Transverse colon (tissue), 4 donors: ENCODE data around the gene MPPED1. TPM values are rescaled to one million over a fixed set of nuclear protein-coding genes. Genes with fewer than 3 reads are reported as not detected.

Experiments used
- DNase-seq: peaks from one replicate; pipeline ENCODE4 v3.0.0-alpha.2; 2019
- H3K27ac ChIP-seq, 4 donors: fragments of 200-600 bp; sonication (generic); 2 replicates each; pipeline ENCODE4 v1.5.1; 2016 to 2018; ENCODE audit warnings: inconsistent platforms in 4 of 4
- H3K27me3 ChIP-seq: fragments of 200-600 bp; sonication (generic); 2 replicates; pipeline ENCODE4 v1.5.1; 2017; ENCODE audit warnings: inconsistent platforms
- H3K36me3 ChIP-seq, 4 donors: fragments of 200-600 bp; sonication (generic); 2 replicates each; pipeline ENCODE4 v1.5.1; 2017 to 2019; ENCODE audit warnings: inconsistent platforms in 4 of 4
- H3K4me1 ChIP-seq, 4 donors: fragments of 200-600 bp; sonication (generic); 2 replicates each; pipeline ENCODE4 v1.5.1; 2017 to 2020; ENCODE audit warnings: inconsistent platforms in 4 of 4
- H3K4me3 ChIP-seq, 4 donors: fragments of 200-600 bp; sonication (generic); 1 replicate in 1 of 4; 2 replicates in 3 of 4; pipeline versions ENCODE4 v1.5.1 to v1.6.1; 2017 to 2019; ENCODE audit warnings: inconsistent platforms in 4 of 4
- H3K9me3 ChIP-seq, 2 donors: fragments of 200-600 bp; sonication (generic); 2 replicates each; pipeline ENCODE4 v1.5.1; 2017 to 2019; ENCODE audit warnings: inconsistent platforms in 2 of 2
- EP300 ChIP-seq: sonication (generic); formaldehyde crosslinking; IDR thresholded peaks from one replicate; pipeline ENCODE4 v1.6.1; 2017; ENCODE audit warnings: antibody characterized with exemption, low read depth
- POLR2A ChIP-seq: fragments of 450-650 bp; IDR thresholded peaks from one replicate; pipeline ENCODE4 v1.6.1; 2016; ENCODE audit warnings: antibody characterized with exemption, mild to moderate bottlenecking, moderate library complexity
- POLR2AphosphoS5 ChIP-seq, 3 donors: sonication (generic); formaldehyde crosslinking; IDR thresholded peaks; one replicate each; pipeline ENCODE4 v1.6.1; 2016; ENCODE audit warnings: antibody characterized with exemption in 3 of 3
- WGBS, 2 donors: methylation state at CpG; one replicate each; pipeline ENCODE4 v1.1.5; 2018; ENCODE audit warnings: low coverage in 1 of 2; 5-methylcytosine and 5-hydroxymethylcytosine counted together
- in situ Hi-C, 4 donors: fragments of 200-750 bp; cut with MboI; loops; one replicate each; pipeline versions ENCODE4 v1.15.0 to v1.15.1; 2017; ENCODE audit warnings: low sequenced_read_pairs in 3 of 4, low pct_ligation_motif_present in 1 of 4, low pct_unique_long_range_greater_than_20kb in 1 of 4
- intact Hi-C: fragments of 100-400 bp; cut with DNase I; formaldehyde crosslinking; loops from one replicate; pipeline ENCODE4 v1.15.1; 2023; ENCODE audit warnings: low total_unique reads
- total RNA-seq, 4 donors: library from RNA; depleted of rRNA; stranded (reverse); fragments of >200 nt; gene quantifications; one replicate each; pipeline ENCODE4 v1.1.0, GENCODE V29; 2016
- TF ChIP-seq, protein P1 (sequence below), 5 experiments: fragments of 200-600 bp in 3 of 5; fragments of 450-650 bp in 2 of 5; sonication (generic) in 3 of 5; IDR thresholded peaks; 1 replicate in 2 of 5; 2 replicates in 3 of 5; pipeline ENCODE4 v1.5.1; 2016 to 2017; ENCODE audit warnings: antibody characterized with exemption in 5 of 5, inconsistent platforms in 3 of 5, mild to moderate bottlenecking in 2 of 5, moderate library complexity in 1 of 5

Gene MPPED1
- total RNA-seq, 4 donors from 2014 or later = not detected

DNA sequence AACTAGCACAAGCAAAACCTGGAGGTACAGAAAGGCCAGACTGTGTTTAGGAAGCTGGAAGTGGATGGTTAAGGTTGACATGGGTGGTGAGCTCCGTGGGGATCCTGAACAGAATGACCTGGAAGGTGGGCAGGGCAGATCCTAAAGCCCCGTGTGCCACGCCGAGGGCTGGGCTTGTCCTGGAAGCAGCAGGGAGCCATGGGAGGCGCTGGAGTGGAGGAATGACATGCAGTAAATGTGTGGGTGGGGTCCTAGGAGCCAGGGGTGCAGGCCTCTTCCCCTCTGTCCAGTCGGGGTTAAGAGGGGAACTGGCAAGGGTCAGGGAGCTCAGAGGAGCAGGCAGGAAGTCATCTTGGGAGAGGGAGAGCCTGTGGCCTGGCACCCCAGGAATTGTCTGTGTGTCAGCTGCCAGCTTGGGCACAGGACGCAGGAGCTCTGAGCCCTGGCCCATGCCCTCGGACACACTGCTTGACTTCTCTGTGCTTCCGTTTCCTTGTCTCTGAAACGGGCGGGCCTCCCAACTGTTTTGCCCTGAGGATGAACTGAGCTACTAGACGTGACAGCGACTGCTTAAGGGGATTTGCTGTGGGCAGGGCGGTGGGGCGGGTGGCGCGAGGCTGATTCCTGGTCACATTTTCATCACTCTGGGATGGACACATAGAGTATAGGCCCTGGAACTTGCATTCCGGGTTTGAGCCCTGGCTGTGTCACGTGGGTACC, 75.7 kb downstream of the MPPED1 start:
- DNase-seq = no peak
- in situ Hi-C loops (no loop called here), intact Hi-C loops (no loop called here)
- Histone ChIP-seq H3K4me1 (no peaks in the 10 kb centered on the region), H3K27me3 (no peaks in the 10 kb centered on the region), H3K36me3 (no peaks in the 10 kb centered on the region), H3K27ac (no peak overlapping the region), H3K9me3 (no peaks in the 10 kb centered on the region), H3K4me3 (no peak overlapping the region)
- TF ChIP-seq POLR2A = no peak
- TF ChIP-seq, protein P1, sequence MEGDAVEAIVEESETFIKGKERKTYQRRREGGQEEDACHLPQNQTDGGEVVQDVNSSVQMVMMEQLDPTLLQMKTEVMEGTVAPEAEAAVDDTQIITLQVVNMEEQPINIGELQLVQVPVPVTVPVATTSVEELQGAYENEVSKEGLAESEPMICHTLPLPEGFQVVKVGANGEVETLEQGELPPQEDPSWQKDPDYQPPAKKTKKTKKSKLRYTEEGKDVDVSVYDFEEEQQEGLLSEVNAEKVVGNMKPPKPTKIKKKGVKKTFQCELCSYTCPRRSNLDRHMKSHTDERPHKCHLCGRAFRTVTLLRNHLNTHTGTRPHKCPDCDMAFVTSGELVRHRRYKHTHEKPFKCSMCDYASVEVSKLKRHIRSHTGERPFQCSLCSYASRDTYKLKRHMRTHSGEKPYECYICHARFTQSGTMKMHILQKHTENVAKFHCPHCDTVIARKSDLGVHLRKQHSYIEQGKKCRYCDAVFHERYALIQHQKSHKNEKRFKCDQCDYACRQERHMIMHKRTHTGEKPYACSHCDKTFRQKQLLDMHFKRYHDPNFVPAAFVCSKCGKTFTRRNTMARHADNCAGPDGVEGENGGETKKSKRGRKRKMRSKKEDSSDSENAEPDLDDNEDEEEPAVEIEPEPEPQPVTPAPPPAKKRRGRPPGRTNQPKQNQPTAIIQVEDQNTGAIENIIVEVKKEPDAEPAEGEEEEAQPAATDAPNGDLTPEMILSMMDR (IDR thresholded peaks at IDR 0.05) = no peak
- no peak for TF ChIP-seq POLR2AphosphoS5 (IDR thresholded peaks at IDR 0.05)
- TF ChIP-seq EP300 = no peak
- WGBS, 2 donors = 73% methylated on average over 19 of the region's 19 CpGs; no CpG with 5 or more reads in 1 of the 2 donors

DNA sequence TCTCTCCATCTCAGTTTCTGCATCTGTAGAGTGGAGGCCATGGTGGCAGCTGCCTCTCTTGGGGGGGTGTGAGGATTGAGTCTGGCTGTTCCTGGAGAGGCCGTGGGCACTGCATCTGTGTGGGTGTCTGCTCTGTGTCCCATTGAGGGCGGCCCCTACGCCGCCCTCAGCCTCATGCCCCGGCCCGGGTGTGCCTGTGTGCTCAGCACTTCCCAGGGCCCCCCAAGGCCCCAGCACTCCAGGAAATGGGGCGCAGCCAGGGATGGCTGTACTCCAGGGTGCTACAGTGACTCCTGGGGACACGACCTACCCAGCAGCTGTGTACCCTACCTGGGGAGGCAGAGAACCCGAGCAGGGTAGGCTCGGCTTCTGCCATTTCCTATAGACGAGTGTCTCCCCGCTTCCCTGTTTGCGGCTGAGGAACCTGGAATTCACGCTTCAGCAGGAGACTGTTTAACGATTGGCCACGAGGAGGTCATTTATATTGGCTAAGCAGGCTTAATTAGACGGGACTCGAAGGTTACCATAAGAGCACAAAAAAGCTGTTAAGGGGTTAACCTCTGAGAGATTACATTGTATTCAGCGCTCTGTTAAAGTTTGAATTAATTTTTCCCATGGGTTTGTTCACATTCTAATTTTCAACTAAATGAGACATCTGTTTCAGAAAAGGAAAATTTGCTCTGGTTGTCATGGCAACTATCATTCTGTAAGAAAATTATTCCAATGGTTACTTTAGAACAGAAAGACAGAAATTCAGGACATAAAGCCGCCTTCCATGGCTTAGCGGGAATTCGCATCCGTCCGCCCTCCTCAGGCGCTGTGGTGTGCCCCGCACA, 76.4 kb downstream of the MPPED1 start:
- in situ Hi-C loops (no loop called here), intact Hi-C loops (no loop called here)
- Histone ChIP-seq H3K27me3 (no peaks in the 10 kb centered on the region), H3K4me3 (no peak overlapping the region), H3K27ac (no peak overlapping the region), H3K9me3 (no peaks in the 10 kb centered on the region), H3K4me1 (no peaks in the 10 kb centered on the region), H3K36me3 (no peaks in the 10 kb centered on the region)
- DNase-seq = no peak
- 64 to 71% methylated on average over 4 to 23 of the region's 26 CpGs for WGBS, 2 donors
- TF ChIP-seq EP300 (no peak), POLR2A (no peak), POLR2AphosphoS5 (IDR thresholded peaks at IDR 0.05) (no peak)
- TF ChIP-seq, protein P1 (IDR thresholded peaks at IDR 0.05) = no peak

GRCh38 chr22:43488937-43489336, 77.1 kb downstream of the MPPED1 start:
- 73% methylated on average over 10 of the region's 10 CpGs; no CpG with 5 or more reads in 1 of the 2 donors for WGBS, 2 donors
- intact Hi-C loops (no loop called here), in situ Hi-C loops (no loop called here)
- Histone ChIP-seq H3K4me3 (no peak overlapping the region), H3K27me3 (no peaks in the 10 kb centered on the region), H3K9me3 (no peaks in the 10 kb centered on the region), H3K4me1 (no peaks in the 10 kb centered on the region), H3K36me3 (no peaks in the 10 kb centered on the region), H3K27ac (no peak overlapping the region)
- TF ChIP-seq POLR2AphosphoS5 (IDR thresholded peaks at IDR 0.05) (no peak), POLR2A (no peak), EP300 (no peak)
- TF ChIP-seq, protein P1 (IDR thresholded peaks at IDR 0.05) = no peak
- no peak for DNase-seq

DNA sequence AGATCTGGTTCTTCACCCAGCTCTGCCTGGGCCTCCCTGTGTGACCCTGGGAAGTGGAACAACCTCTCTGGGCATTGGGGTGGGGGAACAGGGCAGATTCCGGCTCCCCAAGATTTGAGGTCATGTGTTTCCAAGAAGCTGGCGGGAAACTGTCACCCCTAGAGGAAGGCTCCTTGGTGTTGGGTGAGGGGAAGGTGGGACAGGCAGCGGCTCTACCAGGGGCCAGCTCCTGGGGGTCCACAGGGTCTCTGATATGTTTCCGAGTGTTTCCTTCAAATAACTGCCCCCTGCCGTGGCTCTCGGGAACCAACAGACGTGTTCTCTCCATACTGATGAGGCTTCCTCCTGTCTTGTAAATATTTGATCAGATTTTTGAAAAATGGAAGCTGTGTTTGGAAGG, 78.5 kb downstream of the MPPED1 start:
- WGBS, 2 donors = 82% methylated on average over 7 of the region's 7 CpGs; no CpG with 5 or more reads in 1 of the 2 donors
- Histone ChIP-seq H3K27ac (no peak overlapping the region), H3K36me3 (no peaks in the 10 kb centered on the region), H3K4me1 (no peaks in the 10 kb centered on the region), H3K9me3 (no peaks in the 10 kb centered on the region), H3K27me3 (no peaks in the 10 kb centered on the region), H3K4me3 (no peak overlapping the region)
- DNase-seq = no peak
- in situ Hi-C loops (no loop called here), intact Hi-C loops (no loop called here)
- TF ChIP-seq POLR2A (no peak), POLR2AphosphoS5 (IDR thresholded peaks at IDR 0.05) (no peak), EP300 (no peak)
- TF ChIP-seq, protein P1 (IDR thresholded peaks at IDR 0.05) = no peak
